Activated CD4-positive, alpha-beta memory T cell treated with anti-CD3 and anti-CD28 coated beads for 36 hours (primary cell): ENCODE data around the gene RTEL1. TPM values are rescaled to one million over a fixed set of nuclear protein-coding genes. Genes with fewer than 3 reads are reported as not detected.

ENCODE experiments used
- CTCF ChIA-PET: fragments of 350-600 bp; sonication (Branson Sonifier 250); formaldehyde crosslinking; loops from one replicate; lab custom pipeline; 2021; ENCODE audit warnings: antibody characterized with exemption, inconsistent platforms; lab: Charles Lee
- POLR2A ChIA-PET: fragments of 350-600 bp; sonication (Branson Sonifier 250); formaldehyde crosslinking; loops from one replicate; lab custom pipeline; 2021; ENCODE audit warnings: antibody characterized with exemption; lab: Charles Lee
- DNase-seq: peaks from one replicate; pipeline ENCODE4 v3.0.0-alpha.2; 2020
- H3K27ac Mint-ChIP-seq: one replicate; pipeline ENCODE4 v1.8.0; 2021; ENCODE audit warnings: mixed read lengths
- H3K27me3 Mint-ChIP-seq: one replicate; pipeline ENCODE4 v1.8.0; 2021; ENCODE audit warnings: mixed read lengths
- H3K36me3 Mint-ChIP-seq: one replicate; pipeline ENCODE4 v1.8.0; 2021; ENCODE audit warnings: mixed read lengths
- H3K4me1 Mint-ChIP-seq: one replicate; pipeline ENCODE4 v1.8.0; 2021; ENCODE audit warnings: low read depth, mixed read lengths
- H3K4me3 Mint-ChIP-seq: one replicate; pipeline ENCODE4 v1.8.0; 2021; ENCODE audit warnings: mild to moderate bottlenecking, mixed read lengths
- H3K9me3 Mint-ChIP-seq: one replicate; pipeline ENCODE4 v1.8.0; 2021; ENCODE audit warnings: mixed read lengths
- intact Hi-C: fragments of 100-400 bp; cut with micrococcal nuclease; formaldehyde crosslinking; loops from one replicate; pipeline ENCODE4 v1.15.1; 2023
- total RNA-seq, 2 experiments: library from RNA; stranded (reverse); gene quantifications; one replicate each; pipeline ENCODE4 v1.2.3, GENCODE V29; 2021

Gene RTEL1
- total RNA-seq, 2 experiments from 2014 or later, result 38.0 to 38.3 TPM

- Mint-ChIP-seq H3K27me3 (no peaks in the 10 kb centered on the region), H3K4me3 (no peak overlapping the region), H3K4me1 (peaks cover 2% of the 10 kb centered on the region), H3K27ac (no peak overlapping the region), H3K36me3 (peaks cover 16% of the 10 kb centered on the region), H3K9me3 (no peaks in the 10 kb centered on the region)
- CTCF ChIA-PET, result no interaction called here
- intact Hi-C loops, result no loop called here
- no peak for DNase-seq
- POLR2A ChIA-PET, result no interaction called here
Observed at GRCh38 chr20:63678667-63679465, 20.8 kb downstream of the RTEL1 start.

GRCh38 chr20:63679799-63680305 lies 21.7 kb downstream of the RTEL1 start:
- no peak overlapping the region for H3K4me3 Mint-ChIP-seq
- POLR2A ChIA-PET, result no interaction called here
- H3K9me3 Mint-ChIP-seq, result no peaks in the 10 kb centered on the region
- H3K27ac Mint-ChIP-seq, result no peak overlapping the region
- CTCF ChIA-PET, result interaction anchor here (0.6 kb wide), 1 partner anchor 12 kb away, joined by 3 read pairs; no protein-coding TSS in a partner anchor
- intact Hi-C loops, result no loop called here
- H3K27me3 Mint-ChIP-seq, result no peaks in the 10 kb centered on the region
- peaks cover 5% of the 10 kb centered on the region for H3K4me1 Mint-ChIP-seq
- no peak for DNase-seq
- H3K36me3 Mint-ChIP-seq, result peaks cover 17% of the 10 kb centered on the region

- Mint-ChIP-seq H3K27ac (no peak overlapping the region), H3K4me1 (peaks cover 5% of the 10 kb centered on the region), H3K36me3 (peaks cover 17% of the 10 kb centered on the region), H3K27me3 (no peaks in the 10 kb centered on the region), H3K4me3 (no peak overlapping the region), H3K9me3 (no peaks in the 10 kb centered on the region)
- intact Hi-C loops, result no loop called here
- ChIA-PET CTCF (no interaction called here), POLR2A (no interaction called here)
- no peak for DNase-seq
Observed at GRCh38 chr20:63680427-63680826, 22.3 kb downstream of the RTEL1 start.

- no peak overlapping the region for H3K27ac Mint-ChIP-seq
- ChIA-PET POLR2A (no interaction called here), CTCF (no interaction called here)
- DNase-seq, result no peak
- peaks cover 17% of the 10 kb centered on the region for H3K36me3 Mint-ChIP-seq
- H3K4me1 Mint-ChIP-seq, result peaks cover 5% of the 10 kb centered on the region
- no peaks in the 10 kb centered on the region for H3K9me3 Mint-ChIP-seq
- no peak overlapping the region for H3K4me3 Mint-ChIP-seq
- H3K27me3 Mint-ChIP-seq, result no peaks in the 10 kb centered on the region
- intact Hi-C loops, result no loop called here
Observed at GRCh38 chr20:63680857-63681608, 22.9 kb downstream of the RTEL1 start.

- CTCF ChIA-PET, result no interaction called here
- H3K27me3 Mint-ChIP-seq, result no peaks in the 10 kb centered on the region
- H3K27ac Mint-ChIP-seq, result no peak overlapping the region
Observed at GRCh38 chr20:63681609-63682142, 23.6 kb downstream of the RTEL1 start.

GRCh38 chr20:63682384-63683139 lies 24.4 kb downstream of the RTEL1 start:
- Mint-ChIP-seq H3K27me3 (no peaks in the 10 kb centered on the region), H3K36me3 (peaks cover 6% of the 10 kb centered on the region), H3K9me3 (no peaks in the 10 kb centered on the region), H3K4me3 (no peak overlapping the region), H3K27ac (no peak overlapping the region), H3K4me1 (peaks cover 13% of the 10 kb centered on the region)
- intact Hi-C loops, result no loop called here
- CTCF ChIA-PET, result interaction anchor here (0.7 kb wide), 1 partner anchor 15 kb away, joined by 3 read pairs; no protein-coding TSS in a partner anchor
- DNase-seq, result peak; percentile 47
- POLR2A ChIA-PET, result no interaction called here

More at GRCh38 chr20:63681609-63682142, 23.6 kb downstream of the RTEL1 start:
- intact Hi-C loops, result no loop called here
- POLR2A ChIA-PET, result no interaction called here
- DNase-seq, result no peak
- no peak overlapping the region for H3K4me3 Mint-ChIP-seq
- H3K4me1 Mint-ChIP-seq, result peaks cover 10% of the 10 kb centered on the region
- no peaks in the 10 kb centered on the region for H3K9me3 Mint-ChIP-seq
- H3K36me3 Mint-ChIP-seq, result peaks cover 12% of the 10 kb centered on the region

- CTCF ChIA-PET, result no interaction called here
- H3K27ac Mint-ChIP-seq, result no peak overlapping the region
- intact Hi-C loops, result no loop called here
Observed at GRCh38 chr20:63685269-63686026, 27.3 kb downstream of the RTEL1 start.

GRCh38 chr20:63686094-63686491 lies 28.0 kb downstream of the RTEL1 start:
- H3K4me1 Mint-ChIP-seq, result peaks cover 15% of the 10 kb centered on the region
- no peaks in the 10 kb centered on the region for H3K27me3 Mint-ChIP-seq
- no peaks in the 10 kb centered on the region for H3K9me3 Mint-ChIP-seq
- H3K36me3 Mint-ChIP-seq, result peaks cover 1% of the 10 kb centered on the region
- peak overlapping the region; percentile 69 for H3K27ac Mint-ChIP-seq
- ChIA-PET CTCF (interaction anchor here (0.6 to 1.2 kb wide), 2 partner anchors 22 to 64 kb away, joined by 3 read pairs; partner anchors contain the start of genes ARFRP1 and ZGPAT), POLR2A (interaction anchor here (1.9 kb wide), 1 partner anchor 11 kb away, joined by 8 read pairs; the partner anchor contains the start of gene TNFRSF6B)
- H3K4me3 Mint-ChIP-seq, result no peak overlapping the region
- no peak for DNase-seq
- intact Hi-C loops, result no loop called here

More at GRCh38 chr20:63685269-63686026, 27.3 kb downstream of the RTEL1 start:
- H3K9me3 Mint-ChIP-seq, result no peaks in the 10 kb centered on the region
- H3K36me3 Mint-ChIP-seq, result peaks cover 1% of the 10 kb centered on the region
- DNase-seq, result no peak
- POLR2A ChIA-PET, result no interaction called here
- H3K4me3 Mint-ChIP-seq, result no peak overlapping the region
- H3K4me1 Mint-ChIP-seq, result peaks cover 15% of the 10 kb centered on the region
- H3K27me3 Mint-ChIP-seq, result no peaks in the 10 kb centered on the region

- Mint-ChIP-seq H3K36me3 (peaks cover 3% of the 10 kb centered on the region), H3K27me3 (no peaks in the 10 kb centered on the region), H3K9me3 (no peaks in the 10 kb centered on the region), H3K27ac (peak overlapping the region; percentile 69), H3K4me3 (no peak overlapping the region), H3K4me1 (peaks cover 15% of the 10 kb centered on the region)
- ChIA-PET POLR2A (interaction anchor here (1.0 to 1.9 kb wide), 2 partner anchors 10 to 12 kb away, joined by 3 to 8 read pairs; partner anchors contain the start of gene TNFRSF6B), CTCF (interaction anchor here (0.6 to 1.5 kb wide), 4 partner anchors 12 to 64 kb away, joined by 3 to 5 read pairs (median 3); partner anchors contain the start of genes ARFRP1 and ZGPAT)
- intact Hi-C loops, result no loop called here
- DNase-seq, result peak; percentile 81
Observed at GRCh38 chr20:63686492-63687321, 28.6 kb downstream of the RTEL1 start.
